Gastrocnemius medialis (tissue), 4 donors: Measurements from ENCODE around the gene REN. TPM values are rescaled to one million over a fixed set of nuclear protein-coding genes. Genes with fewer than 3 reads are reported as not detected.

Experiments
- ATAC-seq, 2 donors: fragments of 150-250 bp; one replicate each; pipeline ENCODE4 v1.9.1; 2016
- DNase-seq, 2 donors: peaks; one replicate each; pipeline ENCODE4 v3.0.0-alpha.2; 2019
- H3K27ac ChIP-seq, 4 donors: fragments of 200-600 bp; sonication (generic); 1 replicate in 1 of 4; 2 replicates in 3 of 4; pipeline ENCODE4 v1.5.1; 2016 to 2018; ENCODE audit warnings: mild to moderate bottlenecking in 2 of 4, moderate library complexity in 1 of 4
- H3K27me3 ChIP-seq, 3 donors: fragments of 200-600 bp; sonication (generic) in 2 of 3; 1 replicate in 1 of 3; 2 replicates in 2 of 3; pipeline versions ENCODE4 v1.5.1 to v1.6.0; 2016 to 2019; ENCODE audit warnings: mild to moderate bottlenecking in 1 of 3, moderate library complexity in 1 of 3
- H3K36me3 ChIP-seq, 2 donors: fragments of 200-600 bp; sonication (generic) in 1 of 2; one replicate each; pipeline ENCODE4 v1.5.1; 2017 to 2018
- H3K4me1 ChIP-seq, 2 donors: fragments of 200-600 bp; sonication (generic) in 1 of 2; one replicate each; pipeline ENCODE4 v1.5.1; 2016 to 2017; ENCODE audit warnings: mild to moderate bottlenecking in 2 of 2
- H3K4me3 ChIP-seq, 4 donors: fragments of 200-600 bp; sonication (generic) in 3 of 4; 1 replicate in 1 of 4; 2 replicates in 3 of 4; pipeline ENCODE4 v1.5.1; 2016 to 2019; ENCODE audit warnings: mild to moderate bottlenecking in 2 of 4
- H3K9me3 ChIP-seq, 3 donors: fragments of 200-600 bp; sonication (generic) in 2 of 3; 1 replicate in 1 of 3; 2 replicates in 2 of 3; pipeline ENCODE4 v1.5.1; 2016 to 2019
- POLR2A ChIP-seq, 2 donors: fragments of 450-650 bp; IDR thresholded peaks; one replicate each; pipeline ENCODE4 v1.6.1; 2017; ENCODE audit warnings: antibody characterized with exemption in 2 of 2, mild to moderate bottlenecking in 2 of 2, moderate library complexity in 2 of 2
- in situ Hi-C, 4 donors: fragments of 200-750 bp; cut with MboI; loops; one replicate each; pipeline versions ENCODE4 v1.15.0 to v1.8.0; 2017; ENCODE audit warnings: low sequenced_read_pairs in 4 of 4
- intact Hi-C: fragments of 100-400 bp; cut with DNase I; formaldehyde crosslinking; loops from one replicate; pipeline ENCODE4 v1.15.1; 2023; ENCODE audit warnings: low total_unique reads
- total RNA-seq, 4 donors: library from RNA; depleted of rRNA; stranded (reverse); fragments of >200 nt; gene quantifications; one replicate each; pipeline versions ENCODE4 v1.1.0 to v1.2.3, GENCODE V29; 2016
- TF ChIP-seq, protein P1 (sequence below), 5 experiments: fragments of 450-650 bp in 3 of 5; fragments of 200-600 bp in 2 of 5; sonication (generic) in 2 of 5; IDR thresholded peaks in 4 of 5; conservative IDR thresholded peaks in 1 of 5; 1 replicate in 4 of 5; 2 replicates in 1 of 5; pipeline ENCODE4 v1.5.1; 2016 to 2019; ENCODE audit warnings: antibody characterized with exemption in 5 of 5, mild to moderate bottlenecking in 3 of 5, moderate library complexity in 3 of 5

Gene REN
- total RNA-seq, 4 donors from 2014 or later, result 0.22 TPM; not detected in 3

DNA sequence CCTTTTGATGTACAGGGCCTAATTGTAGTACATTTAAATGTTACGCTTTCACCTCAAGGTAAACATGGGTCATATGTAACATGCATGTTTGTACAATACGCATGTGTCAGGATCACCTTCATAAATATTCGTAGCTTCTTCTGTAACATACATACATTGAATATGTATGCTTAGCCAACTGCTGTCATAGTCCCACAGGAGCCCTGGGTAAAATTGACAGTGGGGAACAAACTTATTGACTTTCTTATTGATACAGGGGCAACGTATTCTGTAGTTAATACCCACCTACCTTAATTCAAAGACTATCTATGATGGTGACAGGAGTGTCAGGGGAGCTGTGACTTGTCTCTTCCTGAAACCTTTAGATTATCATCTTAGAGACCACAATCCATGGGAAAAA lies 3.7 kb upstream of the REN start:
- in situ Hi-C loops, result loop anchor here in 3 of 4 donors (5.0 to 25.0 kb wide), 5 partner anchors 32 to 342 kb away; partner anchors contain the start of gene MDM4 (in 1 of the 3)
- H3K36me3 ChIP-seq, result no peaks in the 10 kb centered on the region
- H3K4me1 ChIP-seq, result no peaks in the 10 kb centered on the region
- peaks cover 0 to 6% (median 3%) of the 10 kb centered on the region in 3 donors for H3K27me3 ChIP-seq
- TF ChIP-seq, protein P1, sequence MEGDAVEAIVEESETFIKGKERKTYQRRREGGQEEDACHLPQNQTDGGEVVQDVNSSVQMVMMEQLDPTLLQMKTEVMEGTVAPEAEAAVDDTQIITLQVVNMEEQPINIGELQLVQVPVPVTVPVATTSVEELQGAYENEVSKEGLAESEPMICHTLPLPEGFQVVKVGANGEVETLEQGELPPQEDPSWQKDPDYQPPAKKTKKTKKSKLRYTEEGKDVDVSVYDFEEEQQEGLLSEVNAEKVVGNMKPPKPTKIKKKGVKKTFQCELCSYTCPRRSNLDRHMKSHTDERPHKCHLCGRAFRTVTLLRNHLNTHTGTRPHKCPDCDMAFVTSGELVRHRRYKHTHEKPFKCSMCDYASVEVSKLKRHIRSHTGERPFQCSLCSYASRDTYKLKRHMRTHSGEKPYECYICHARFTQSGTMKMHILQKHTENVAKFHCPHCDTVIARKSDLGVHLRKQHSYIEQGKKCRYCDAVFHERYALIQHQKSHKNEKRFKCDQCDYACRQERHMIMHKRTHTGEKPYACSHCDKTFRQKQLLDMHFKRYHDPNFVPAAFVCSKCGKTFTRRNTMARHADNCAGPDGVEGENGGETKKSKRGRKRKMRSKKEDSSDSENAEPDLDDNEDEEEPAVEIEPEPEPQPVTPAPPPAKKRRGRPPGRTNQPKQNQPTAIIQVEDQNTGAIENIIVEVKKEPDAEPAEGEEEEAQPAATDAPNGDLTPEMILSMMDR (IDR thresholded peaks at IDR 0.05 in 4 of 5, conservative IDR thresholded peaks at IDR 0.05 in 1 of 5), result no peak
- TF ChIP-seq POLR2A (IDR thresholded peaks at IDR 0.05), result no peak
- no peak overlapping the region for H3K27ac ChIP-seq
- intact Hi-C loops, result loop anchor here (5.0 kb wide), 1 partner anchor 617 kb away; no protein-coding TSS in a partner anchor
- ATAC-seq, result no peak
- DNase-seq, result no peak
- no peaks in the 10 kb centered on the region for H3K9me3 ChIP-seq
- no peak overlapping the region for H3K4me3 ChIP-seq

DNA sequence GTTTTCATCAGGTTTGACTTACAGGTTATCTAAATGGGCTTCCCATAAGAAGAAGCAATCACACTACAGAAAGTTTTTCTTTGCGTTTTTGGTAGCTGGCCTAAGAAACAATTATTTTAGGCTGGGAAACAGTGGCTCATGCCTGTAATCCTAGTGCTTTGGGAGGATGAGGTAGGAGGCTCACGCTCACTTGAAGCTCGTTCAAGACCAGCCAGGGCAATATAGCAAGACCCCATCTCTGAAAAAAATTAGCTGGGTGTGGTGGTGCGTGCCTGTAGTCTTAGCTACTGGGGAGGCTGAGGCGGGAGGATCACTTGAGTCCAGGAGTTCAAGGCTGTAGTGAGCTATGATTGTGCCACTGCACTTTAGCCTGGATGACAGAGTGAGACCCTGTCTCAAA lies 1.6 kb upstream of the REN start:
- in situ Hi-C loops, result loop anchor here in 3 of 4 donors (5.0 to 25.0 kb wide), 5 partner anchors 35 to 345 kb away; partner anchors contain the start of gene MDM4 (in 1 of the 3)
- no peak for TF ChIP-seq POLR2A (IDR thresholded peaks at IDR 0.05)
- TF ChIP-seq, protein P1 (IDR thresholded peaks at IDR 0.05 in 4 of 5, conservative IDR thresholded peaks at IDR 0.05 in 1 of 5), result no peak
- intact Hi-C loops, result no loop called here

DNA sequence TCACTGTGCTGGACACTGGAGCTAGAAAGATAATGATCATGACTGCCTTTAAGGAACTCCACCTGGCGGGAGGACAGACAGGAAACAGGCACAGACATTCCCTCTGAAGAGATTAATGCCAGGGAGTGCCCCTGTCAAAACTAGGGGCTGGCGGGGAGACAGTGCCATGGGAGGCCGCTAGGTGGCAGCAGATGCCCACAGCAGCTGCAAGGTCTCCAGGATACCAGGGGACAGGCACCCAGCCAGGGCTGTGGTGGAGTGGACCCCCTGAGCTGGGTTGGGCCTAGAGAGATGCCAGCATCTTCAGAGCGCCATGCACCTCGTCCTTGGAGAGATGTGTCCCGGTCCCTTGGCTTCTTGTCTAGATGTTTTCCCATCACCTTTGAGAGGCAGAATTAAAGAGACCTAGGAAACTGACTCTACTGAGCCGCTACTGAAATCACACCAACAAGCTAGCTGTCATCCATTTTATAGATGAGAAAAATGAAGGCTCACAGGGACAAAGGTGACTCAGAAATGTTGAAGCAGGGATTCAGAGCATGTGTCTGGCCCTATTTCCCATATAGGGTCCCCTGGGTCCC lies 3.6 kb downstream of the REN start:
- no peak overlapping the region for H3K4me3 ChIP-seq
- TF ChIP-seq POLR2A (IDR thresholded peaks at IDR 0.05), result no peak
- TF ChIP-seq, protein P1 (IDR thresholded peaks at IDR 0.05 in 4 of 5, conservative IDR thresholded peaks at IDR 0.05 in 1 of 5), result peak; percentile 95 to 100 (median 98)
- H3K27me3 ChIP-seq, result peaks cover 0 to 3% (median 0%) of the 10 kb centered on the region in 3 donors
- no peak overlapping the region for H3K27ac ChIP-seq
- no peaks in the 10 kb centered on the region for H3K9me3 ChIP-seq
- intact Hi-C loops (loop anchor here (1.0 to 2.0 kb wide), 3 partner anchors 36 to 201 kb away; no protein-coding TSS in a partner anchor), in situ Hi-C loops (loop anchor here in 2 of 4 donors (10.0 to 25.0 kb wide), 2 partner anchors 202 to 350 kb away; partner anchors contain the start of gene MDM4 (in 1 of the 2))
- H3K36me3 ChIP-seq, result no peaks in the 10 kb centered on the region
- H3K4me1 ChIP-seq, result peaks cover 0 to 3% of the 10 kb centered on the region in 2 donors
- DNase-seq, result peak; percentile 30 to 64
- peak; percentile 76 to 81 for ATAC-seq

More for the DNA sequence above, 1.6 kb upstream of the REN start:
- no peaks in the 10 kb centered on the region for H3K36me3 ChIP-seq
- no peaks in the 10 kb centered on the region for H3K9me3 ChIP-seq
- peaks cover 0 to 3% (median 0%) of the 10 kb centered on the region in 3 donors for H3K27me3 ChIP-seq
- H3K27ac ChIP-seq, result no peak overlapping the region
- H3K4me1 ChIP-seq, result no peaks in the 10 kb centered on the region
- H3K4me3 ChIP-seq, result no peak overlapping the region
- ATAC-seq, result no peak
- no peak for DNase-seq

DNA sequence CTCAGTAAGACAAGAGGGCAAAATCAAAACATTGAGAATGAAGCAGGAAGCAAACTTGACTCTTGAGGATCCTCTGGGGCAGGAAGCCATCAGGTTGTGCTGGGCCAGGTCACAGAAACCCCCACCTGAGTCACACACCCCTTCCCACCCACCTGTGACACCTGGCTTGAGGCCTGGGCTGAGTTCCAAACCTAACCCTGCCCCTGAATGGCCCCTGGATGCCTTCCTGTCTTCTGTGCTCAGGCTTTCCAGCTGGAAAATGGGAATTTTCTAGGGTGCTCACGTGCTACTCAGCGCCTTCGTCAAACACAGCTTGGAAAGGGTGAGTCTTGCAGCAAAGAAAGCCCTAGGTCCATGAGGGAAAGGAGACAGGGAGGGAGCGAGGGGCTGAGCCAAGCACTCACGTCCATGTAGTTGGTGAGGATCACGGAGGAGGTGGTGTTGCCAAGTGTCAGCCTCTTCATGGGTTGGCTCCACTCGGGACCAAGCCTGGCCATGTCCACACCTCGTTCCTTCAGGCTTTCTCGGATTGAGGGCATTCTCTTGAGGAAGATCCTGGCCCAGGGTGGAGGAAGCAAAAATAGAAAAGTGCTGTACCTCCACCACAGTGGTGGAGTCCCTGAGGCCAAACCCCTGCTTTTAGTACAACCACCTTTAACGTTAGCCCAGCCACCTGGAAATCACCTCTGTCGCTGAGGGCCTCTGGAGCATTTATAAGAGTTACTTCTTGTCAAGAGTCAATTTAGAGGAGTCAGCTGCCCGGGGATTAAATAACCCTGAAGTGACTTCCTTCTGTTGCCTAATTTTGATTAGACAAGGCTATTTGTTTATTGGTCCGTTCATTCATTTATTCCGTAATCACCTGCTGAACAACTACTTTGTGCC lies 4.3 kb downstream of the REN start:
- DNase-seq (no peak), ATAC-seq (no peak)
- no peak overlapping the region for H3K27ac ChIP-seq
- H3K4me3 ChIP-seq, result no peak overlapping the region
- no peaks in the 10 kb centered on the region for H3K36me3 ChIP-seq
- in situ Hi-C loops, result loop anchor here in 2 of 4 donors (10.0 to 25.0 kb wide), 2 partner anchors 203 to 350 kb away; partner anchors contain the start of gene MDM4 (in 1 of the 2)
- peaks cover 0 to 3% (median 0%) of the 10 kb centered on the region in 3 donors for H3K27me3 ChIP-seq
- intact Hi-C loops, result loop anchor here (1.0 to 2.0 kb wide), 3 partner anchors 37 to 201 kb away; no protein-coding TSS in a partner anchor
- TF ChIP-seq, protein P1 (IDR thresholded peaks at IDR 0.05 in 4 of 5, conservative IDR thresholded peaks at IDR 0.05 in 1 of 5), result no peak
- TF ChIP-seq POLR2A (IDR thresholded peaks at IDR 0.05), result no peak
- H3K9me3 ChIP-seq, result no peaks in the 10 kb centered on the region
- peaks cover 0 to 3% of the 10 kb centered on the region in 2 donors for H3K4me1 ChIP-seq
